Natural killer cell (primary cell): ENCODE data around the gene ALKBH4. TPM values are rescaled to one million over a fixed set of nuclear protein-coding genes. Genes with fewer than 3 reads are reported as not detected.
A peak's percentile ranks its signal among the peaks of the same experiment; 100 is the strongest.

ENCODE experiments used
- ATAC-seq, 3 donors: fragments of 150-1000 bp in 2 of 3; fragments of 200-7000 bp in 1 of 3; cut with Tn5 transposase; 1 replicate in 1 of 3; 2 replicates in 2 of 3; pipeline ENCODE4 v1.10.0; 2021; ENCODE audit warnings: mild to moderate bottlenecking in 2 of 3, moderate library complexity in 2 of 3
- DNase-seq, 2 donors: peaks; one replicate each; pipeline versions ENCODE4 v3.0.0 to v3.0.0-alpha.2; 2013 to 2021; ENCODE audit warnings: mixed read lengths in 1 of 2
- H3K27ac ChIP-seq: one replicate; pipeline ENCODE4 v1.5.1; 2013; ENCODE audit warnings: mild to moderate bottlenecking, low read length
- H3K27me3 ChIP-seq: one replicate; pipeline ENCODE4 v1.6.1; 2013; ENCODE audit warnings: low read length; ENCODE audit not compliant: control insufficient read depth, insufficient read depth
- H3K36me3 ChIP-seq: one replicate; pipeline ENCODE4 v1.6.1; 2013; ENCODE audit warnings: low read length; ENCODE audit not compliant: control insufficient read depth, insufficient read depth
- H3K4me1 ChIP-seq: one replicate; pipeline ENCODE4 v1.6.1; 2013; ENCODE audit warnings: low read length; ENCODE audit not compliant: control insufficient read depth, insufficient read depth
- H3K4me3 ChIP-seq: one replicate; pipeline ENCODE4 v1.5.1; 2013; ENCODE audit warnings: low read length
- H3K9me3 ChIP-seq: one replicate; pipeline ENCODE4 v1.6.1; 2013; ENCODE audit warnings: low read length; ENCODE audit not compliant: control insufficient read depth, insufficient read depth
- H3K27ac Mint-ChIP-seq, 2 donors: one replicate each; pipeline ENCODE4 v1.8.0; 2022; ENCODE audit warnings: mild to moderate bottlenecking in 2 of 2, mixed read lengths in 2 of 2, moderate library complexity in 1 of 2
- H3K27me3 Mint-ChIP-seq, 2 donors: one replicate each; pipeline ENCODE4 v1.8.0; 2022; ENCODE audit warnings: low read depth in 2 of 2, mixed read lengths in 2 of 2
- H3K36me3 Mint-ChIP-seq: one replicate; pipeline ENCODE4 v1.8.0; 2022; ENCODE audit warnings: mixed read lengths
- H3K4me1 Mint-ChIP-seq, 2 donors: one replicate each; pipeline ENCODE4 v1.8.0; 2022; ENCODE audit warnings: mixed read lengths in 2 of 2
- H3K4me3 Mint-ChIP-seq: one replicate; pipeline ENCODE4 v1.8.0; 2022; ENCODE audit warnings: mild to moderate bottlenecking, moderate library complexity, mixed read lengths
- H3K9me3 Mint-ChIP-seq, 2 donors: one replicate each; pipeline ENCODE4 v1.8.0; 2022; ENCODE audit warnings: mixed read lengths in 2 of 2
- WGBS: methylation state at CpG from one replicate; pipeline ENCODE4 v1.1.7; 2013; ENCODE audit warnings: missing lambda C conversion rate; ENCODE audit not compliant: insufficient coverage; 5-methylcytosine and 5-hydroxymethylcytosine counted together
- intact Hi-C: fragments of 100-400 bp; cut with micrococcal nuclease; formaldehyde crosslinking; loops from one replicate; pipeline ENCODE4 v1.14.2; 2022
- total RNA-seq, 4 donors: library from RNA; stranded (reverse); fragments of 120-200 nt in 1 of 4; gene quantifications; one replicate each; pipeline versions ENCODE4 v1.2.3 to v1.2.4, GENCODE V29; 2013 to 2022
- TF ChIP-seq, protein P1 (sequence below): fragments of 200-600 bp; IDR thresholded peaks from one replicate; pipeline ENCODE4 v1.8.0; 2022; ENCODE audit warnings: antibody characterized with exemption

Gene ALKBH4
- total RNA-seq, 3 donors from 2014 or later (not counting 1 experiment from before 2014, with no cell fraction given), result 4.1 to 9.2 (median 9.1) TPM

DNA sequence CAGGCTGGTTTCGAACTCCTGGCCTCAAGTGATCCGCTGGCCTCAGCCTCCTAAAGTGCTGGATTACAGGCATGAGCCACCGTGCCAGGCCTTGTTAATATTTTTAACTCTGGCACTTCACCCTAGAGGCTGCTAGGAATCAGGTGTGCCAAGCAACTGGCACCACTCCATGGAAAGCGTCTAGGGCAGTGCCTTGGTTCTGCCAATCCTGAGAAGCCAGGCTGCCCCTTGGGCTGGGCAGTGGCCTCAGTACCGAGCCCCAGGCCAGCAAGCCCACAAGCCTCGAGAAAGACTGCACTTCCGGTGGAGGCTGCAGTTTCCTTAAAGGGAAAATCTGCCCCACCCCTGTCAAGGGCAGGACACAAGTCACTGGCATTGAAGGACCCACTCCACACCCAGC, 11.3 kb downstream of the ALKBH4 start:
- no peaks in the 10 kb centered on the region for H3K9me3 ChIP-seq
- DNase-seq (no peak), ATAC-seq (no peak)
- WGBS, result 92% methylated on average over 7 of the region's 7 CpGs
- H3K36me3 ChIP-seq, result peaks cover 20% of the 10 kb centered on the region
- Mint-ChIP-seq H3K4me3 (no peak overlapping the region), H3K27ac (no peak overlapping the region), H3K27me3 (no peaks in the 10 kb centered on the region), H3K9me3 (no peaks in the 10 kb centered on the region), H3K4me1 (peaks cover 0 to 4% of the 10 kb centered on the region in 2 donors), H3K36me3 (no peaks in the 10 kb centered on the region)
- TF ChIP-seq, protein P1, sequence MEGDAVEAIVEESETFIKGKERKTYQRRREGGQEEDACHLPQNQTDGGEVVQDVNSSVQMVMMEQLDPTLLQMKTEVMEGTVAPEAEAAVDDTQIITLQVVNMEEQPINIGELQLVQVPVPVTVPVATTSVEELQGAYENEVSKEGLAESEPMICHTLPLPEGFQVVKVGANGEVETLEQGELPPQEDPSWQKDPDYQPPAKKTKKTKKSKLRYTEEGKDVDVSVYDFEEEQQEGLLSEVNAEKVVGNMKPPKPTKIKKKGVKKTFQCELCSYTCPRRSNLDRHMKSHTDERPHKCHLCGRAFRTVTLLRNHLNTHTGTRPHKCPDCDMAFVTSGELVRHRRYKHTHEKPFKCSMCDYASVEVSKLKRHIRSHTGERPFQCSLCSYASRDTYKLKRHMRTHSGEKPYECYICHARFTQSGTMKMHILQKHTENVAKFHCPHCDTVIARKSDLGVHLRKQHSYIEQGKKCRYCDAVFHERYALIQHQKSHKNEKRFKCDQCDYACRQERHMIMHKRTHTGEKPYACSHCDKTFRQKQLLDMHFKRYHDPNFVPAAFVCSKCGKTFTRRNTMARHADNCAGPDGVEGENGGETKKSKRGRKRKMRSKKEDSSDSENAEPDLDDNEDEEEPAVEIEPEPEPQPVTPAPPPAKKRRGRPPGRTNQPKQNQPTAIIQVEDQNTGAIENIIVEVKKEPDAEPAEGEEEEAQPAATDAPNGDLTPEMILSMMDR, result no peak
- no peaks in the 10 kb centered on the region for H3K27me3 ChIP-seq
- no peaks in the 10 kb centered on the region for H3K4me1 ChIP-seq
- H3K4me3 ChIP-seq, result no peak overlapping the region
- intact Hi-C loops, result no loop called here
- no peak overlapping the region for H3K27ac ChIP-seq

DNA sequence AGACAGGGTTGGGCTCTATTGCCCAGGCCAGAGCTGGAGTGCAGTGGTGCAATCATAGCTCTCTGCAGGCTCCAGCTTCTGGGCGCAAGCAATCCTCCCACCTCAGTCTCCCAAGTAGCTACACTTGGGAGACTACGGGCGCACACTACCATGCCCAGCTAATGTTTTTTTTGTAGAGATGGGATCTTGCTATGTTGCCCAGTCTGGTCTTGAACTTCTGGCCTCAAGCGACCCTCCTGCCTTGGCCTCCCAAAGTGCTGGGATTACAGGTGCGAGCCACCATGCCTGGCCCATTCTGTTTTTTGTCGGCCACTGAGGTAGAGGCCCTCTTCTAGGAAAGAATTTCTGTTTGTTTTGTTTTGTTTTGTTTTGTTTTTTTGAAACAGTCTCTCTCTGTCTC, 12.2 kb downstream of the ALKBH4 start:
- intact Hi-C loops, result no loop called here
- no peaks in the 10 kb centered on the region for H3K27me3 Mint-ChIP-seq
- H3K4me1 Mint-ChIP-seq, result peaks cover 0 to 4% of the 10 kb centered on the region in 2 donors
- H3K4me1 ChIP-seq, result no peaks in the 10 kb centered on the region
- H3K4me3 Mint-ChIP-seq, result no peak overlapping the region
- no peak for DNase-seq
- H3K27ac ChIP-seq, result no peak overlapping the region
- H3K36me3 Mint-ChIP-seq, result no peaks in the 10 kb centered on the region
- no peaks in the 10 kb centered on the region for H3K9me3 ChIP-seq
- TF ChIP-seq, protein P1, result no peak
- peaks cover 19% of the 10 kb centered on the region for H3K36me3 ChIP-seq
- H3K9me3 Mint-ChIP-seq, result no peaks in the 10 kb centered on the region
- H3K4me3 ChIP-seq, result no peak overlapping the region
- no peak for ATAC-seq
- WGBS, result 97% methylated on average over 6 of the region's 6 CpGs
- H3K27ac Mint-ChIP-seq, result no peak overlapping the region
- no peaks in the 10 kb centered on the region for H3K27me3 ChIP-seq

DNA sequence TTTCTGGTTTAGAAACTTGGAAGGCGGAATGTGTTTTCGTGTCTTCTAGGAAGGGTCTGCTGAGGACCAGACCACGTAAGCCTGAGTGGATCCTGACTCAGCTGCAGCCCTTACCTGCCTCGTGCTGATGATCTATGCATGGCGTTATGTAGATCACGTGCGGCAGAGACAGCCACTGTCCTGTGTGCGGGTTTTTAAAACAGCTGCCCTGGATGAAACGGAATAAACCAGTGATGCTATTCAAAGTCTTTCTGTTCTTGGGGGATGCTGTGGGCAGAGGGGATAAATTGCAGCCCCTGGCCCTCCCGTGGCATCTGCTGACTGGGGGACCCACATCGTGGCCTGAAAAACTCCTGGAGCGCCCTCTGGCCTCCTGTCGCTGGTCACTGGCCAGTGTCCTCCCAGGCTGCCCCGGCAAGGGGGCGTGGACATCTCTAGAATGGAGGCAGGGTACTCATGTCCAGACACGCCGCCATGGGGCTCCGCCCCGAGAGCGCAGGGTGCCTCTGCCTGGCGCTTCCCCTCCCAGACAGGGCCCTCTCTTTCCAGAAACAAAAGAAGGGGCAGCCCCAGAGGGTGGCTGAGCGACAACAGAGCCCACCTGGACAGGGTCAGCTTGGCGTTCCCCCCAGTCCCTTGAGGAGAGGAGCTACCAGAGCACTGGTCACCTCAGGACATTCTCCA, 13.2 kb downstream of the ALKBH4 start:
- Mint-ChIP-seq H3K36me3 (no peaks in the 10 kb centered on the region), H3K4me3 (no peak overlapping the region), H3K27ac (no peak overlapping the region), H3K4me1 (peaks cover 0 to 4% of the 10 kb centered on the region in 2 donors), H3K27me3 (no peaks in the 10 kb centered on the region), H3K9me3 (no peaks in the 10 kb centered on the region)
- no peaks in the 10 kb centered on the region for H3K4me1 ChIP-seq
- H3K27ac ChIP-seq, result no peak overlapping the region
- WGBS, result 92% methylated on average over 23 of the region's 23 CpGs
- no peaks in the 10 kb centered on the region for H3K9me3 ChIP-seq
- DNase-seq (no peak), ATAC-seq (no peak)
- H3K27me3 ChIP-seq, result no peaks in the 10 kb centered on the region
- intact Hi-C loops, result no loop called here
- H3K4me3 ChIP-seq, result no peak overlapping the region
- TF ChIP-seq, protein P1, result no peak
- peaks cover 18% of the 10 kb centered on the region for H3K36me3 ChIP-seq

DNA sequence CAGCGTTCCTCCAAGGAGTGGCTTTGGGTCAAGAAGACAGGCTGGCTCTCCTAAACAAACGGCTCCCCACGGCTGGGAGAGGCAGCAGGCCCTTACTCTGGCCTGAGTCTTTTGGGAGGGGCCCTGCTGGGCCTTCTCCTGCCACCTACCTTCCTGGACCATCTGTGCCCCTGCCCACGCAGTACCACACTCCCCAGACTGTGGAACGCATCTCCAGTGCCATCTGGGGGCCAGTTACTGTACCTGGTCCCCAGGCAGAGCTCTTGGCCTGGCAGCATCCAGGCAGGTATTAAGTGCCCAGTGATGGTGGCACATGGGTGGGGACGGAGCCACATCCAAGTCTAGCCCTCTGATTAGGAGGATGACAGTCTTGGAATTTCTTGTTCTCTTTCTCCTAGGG, 14.4 kb downstream of the ALKBH4 start:
- no peak overlapping the region for H3K4me3 Mint-ChIP-seq

More for the DNA sequence above, 14.4 kb downstream of the ALKBH4 start:
- no peak overlapping the region for H3K27ac ChIP-seq
- no peaks in the 10 kb centered on the region for H3K4me1 ChIP-seq
- no peaks in the 10 kb centered on the region for H3K27me3 ChIP-seq
- H3K9me3 ChIP-seq, result no peaks in the 10 kb centered on the region
- Mint-ChIP-seq H3K27ac (no peak overlapping the region), H3K9me3 (no peaks in the 10 kb centered on the region), H3K36me3 (no peaks in the 10 kb centered on the region), H3K27me3 (no peaks in the 10 kb centered on the region), H3K4me1 (peaks cover 0 to 9% of the 10 kb centered on the region in 2 donors)
- peaks cover 11% of the 10 kb centered on the region for H3K36me3 ChIP-seq
- TF ChIP-seq, protein P1, result peak; percentile 17
- H3K4me3 ChIP-seq, result no peak overlapping the region
- WGBS, result 66% methylated on average over 6 of the region's 6 CpGs
- ATAC-seq, result peak; percentile 60 to 81 (median 75)
- DNase-seq, result peak in 1 of 2 donors; percentile 76
- intact Hi-C loops, result loop anchor here (1.0 kb wide), 1 partner anchor 46 kb away; no protein-coding TSS in a partner anchor
